OCI-LY1 (cell line): ENCODE results near the gene COQ2.

Experiments used
- CTCF ChIP-seq: fragments of 200-600 bp; sonication (generic), shearing (Covaris generic); IDR thresholded peaks from 2 replicates; pipeline ENCODE4 v1.5.1; 2017; ENCODE audit warnings: mild to moderate bottlenecking, antibody characterized with exemption, low read length, moderate library complexity, mixed read lengths
- EZH2 ChIP-seq: fragments of 200-600 bp; sonication (generic), shearing (Covaris generic); IDR thresholded peaks from 2 replicates; pipeline ENCODE4 v1.8.0; 2017; ENCODE audit warnings: borderline replicate concordance, mixed run types, mild to moderate bottlenecking, antibody characterized with exemption, low read length, moderate library complexity, mixed read lengths

- TF ChIP-seq CTCF (no peak), EZH2 (no peak)
Measured at GRCh38 chr4:83255584-83255983, 29.0 kb downstream of the COQ2 start.
